Measurements from ENCODE around the gene KLHDC7A.

- TF ChIP-seq CTCF (conservative IDR thresholded peaks at IDR 0.05; ENCODE audit: low read depth, low read length) = no peak
- no peak for TF ChIP-seq ELK1 (IDR thresholded peaks at IDR 0.05; ENCODE audit: borderline replicate concordance, low read depth, low read length)
- no peak for TF ChIP-seq POLR2A (IDR thresholded peaks at IDR 0.05; ENCODE audit: low read depth, low read length)
- no peak for TF ChIP-seq RAD21 (IDR thresholded peaks at IDR 0.05; ENCODE audit: low read length)
- no peak for TF ChIP-seq RCOR1 (IDR thresholded peaks at IDR 0.05; ENCODE audit: insufficient replicate concordance, low read length)
- TF ChIP-seq CHD1 (IDR thresholded peaks at IDR 0.05; ENCODE audit: low read depth, low read length) = no peak
- TF ChIP-seq MAFK (IDR thresholded peaks at IDR 0.05; ENCODE audit: low read depth, low read length) = no peak
These were observed 14.1 kb upstream of the KLHDC7A start for GRCh38 chr1:18466676-18467075.

Measured in IMR-90 (cell line).